ENCODE results near the gene RAPGEF1.

DNA sequence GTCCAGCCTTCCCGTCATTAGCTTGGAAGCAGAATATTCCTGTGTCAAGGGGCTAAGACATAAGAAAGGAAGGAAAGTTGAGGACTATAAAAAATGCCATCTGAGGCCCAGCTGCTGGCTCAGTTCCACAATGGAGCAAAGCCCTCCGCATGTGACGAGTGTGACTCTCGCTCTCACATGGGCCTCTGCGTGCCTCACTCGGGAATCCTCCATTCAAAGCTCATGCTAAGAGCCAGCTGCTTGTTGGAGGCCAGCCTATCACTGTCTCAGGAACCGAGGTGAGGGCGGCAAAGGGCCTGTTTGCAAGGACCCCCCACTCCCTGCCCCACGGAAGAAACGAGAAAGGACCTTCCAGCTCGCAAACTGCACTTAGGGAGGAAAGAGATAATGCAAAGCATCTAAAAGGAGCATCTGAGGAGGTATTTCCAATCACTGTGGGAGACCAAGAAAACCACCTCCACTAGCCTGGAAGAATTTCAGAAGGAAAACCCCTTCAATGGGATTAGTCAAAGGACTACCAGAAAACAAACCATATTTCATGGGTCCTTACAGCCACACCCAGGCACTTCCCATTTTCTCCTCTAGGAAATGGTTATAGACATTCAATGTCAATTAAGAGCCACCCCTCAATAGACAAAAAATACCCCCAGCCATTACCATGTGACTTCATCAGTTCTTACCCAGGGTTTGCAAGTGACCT is 99.3 kb downstream of the RAPGEF1 start:
- TF ChIP-seq EZH2 (IDR thresholded peaks at IDR 0.05; ENCODE audit: insufficient read depth, poor library complexity, severe bottlenecking) (no peak), EZH2phosphoT487 (IDR thresholded peaks at IDR 0.05; ENCODE audit: insufficient read depth, low read depth) (no peak)
